Transverse colon (tissue), 4 donors: ENCODE data around the gene SLC9A1. TPM values are rescaled to one million over a fixed set of nuclear protein-coding genes. Genes with fewer than 3 reads are reported as not detected.

Experiments
- DNase-seq: peaks from one replicate; pipeline ENCODE4 v3.0.0-alpha.2; 2019
- H3K27ac ChIP-seq, 4 donors: fragments of 200-600 bp; sonication (generic); 2 replicates each; pipeline ENCODE4 v1.5.1; 2016 to 2018; ENCODE audit warnings: inconsistent platforms in 4 of 4
- H3K27me3 ChIP-seq: fragments of 200-600 bp; sonication (generic); 2 replicates; pipeline ENCODE4 v1.5.1; 2017; ENCODE audit warnings: inconsistent platforms
- H3K36me3 ChIP-seq, 4 donors: fragments of 200-600 bp; sonication (generic); 2 replicates each; pipeline ENCODE4 v1.5.1; 2017 to 2019; ENCODE audit warnings: inconsistent platforms in 4 of 4
- H3K4me1 ChIP-seq, 4 donors: fragments of 200-600 bp; sonication (generic); 2 replicates each; pipeline ENCODE4 v1.5.1; 2017 to 2020; ENCODE audit warnings: inconsistent platforms in 4 of 4
- H3K4me3 ChIP-seq, 4 donors: fragments of 200-600 bp; sonication (generic); 1 replicate in 1 of 4; 2 replicates in 3 of 4; pipeline versions ENCODE4 v1.5.1 to v1.6.1; 2017 to 2019; ENCODE audit warnings: inconsistent platforms in 4 of 4
- H3K9me3 ChIP-seq, 2 donors: fragments of 200-600 bp; sonication (generic); 2 replicates each; pipeline ENCODE4 v1.5.1; 2017 to 2019; ENCODE audit warnings: inconsistent platforms in 2 of 2
- EP300 ChIP-seq: sonication (generic); formaldehyde crosslinking; IDR thresholded peaks from one replicate; pipeline ENCODE4 v1.6.1; 2017; ENCODE audit warnings: antibody characterized with exemption, low read depth
- POLR2A ChIP-seq: fragments of 450-650 bp; IDR thresholded peaks from one replicate; pipeline ENCODE4 v1.6.1; 2016; ENCODE audit warnings: antibody characterized with exemption, mild to moderate bottlenecking, moderate library complexity
- POLR2AphosphoS5 ChIP-seq, 3 donors: sonication (generic); formaldehyde crosslinking; IDR thresholded peaks; one replicate each; pipeline ENCODE4 v1.6.1; 2016; ENCODE audit warnings: antibody characterized with exemption in 3 of 3
- WGBS, 2 donors: methylation state at CpG; one replicate each; pipeline ENCODE4 v1.1.5; 2018; ENCODE audit warnings: low coverage in 1 of 2; 5-methylcytosine and 5-hydroxymethylcytosine counted together
- in situ Hi-C, 4 donors: fragments of 200-750 bp; cut with MboI; loops; one replicate each; pipeline versions ENCODE4 v1.15.0 to v1.15.1; 2017; ENCODE audit warnings: low sequenced_read_pairs in 3 of 4, low pct_ligation_motif_present in 1 of 4, low pct_unique_long_range_greater_than_20kb in 1 of 4
- intact Hi-C: fragments of 100-400 bp; cut with DNase I; formaldehyde crosslinking; loops from one replicate; pipeline ENCODE4 v1.15.1; 2023; ENCODE audit warnings: low total_unique reads
- total RNA-seq, 4 donors: library from RNA; depleted of rRNA; stranded (reverse); fragments of >200 nt; gene quantifications; one replicate each; pipeline ENCODE4 v1.1.0, GENCODE V29; 2016
- TF ChIP-seq, protein P1 (sequence below), 5 experiments: fragments of 200-600 bp in 3 of 5; fragments of 450-650 bp in 2 of 5; sonication (generic) in 3 of 5; IDR thresholded peaks; 1 replicate in 2 of 5; 2 replicates in 3 of 5; pipeline ENCODE4 v1.5.1; 2016 to 2017; ENCODE audit warnings: antibody characterized with exemption in 5 of 5, inconsistent platforms in 3 of 5, mild to moderate bottlenecking in 2 of 5, moderate library complexity in 1 of 5

SLC9A1 gene
- total RNA-seq, 4 donors from 2014 or later = 17.9 to 140 (median 101) TPM

DNA sequence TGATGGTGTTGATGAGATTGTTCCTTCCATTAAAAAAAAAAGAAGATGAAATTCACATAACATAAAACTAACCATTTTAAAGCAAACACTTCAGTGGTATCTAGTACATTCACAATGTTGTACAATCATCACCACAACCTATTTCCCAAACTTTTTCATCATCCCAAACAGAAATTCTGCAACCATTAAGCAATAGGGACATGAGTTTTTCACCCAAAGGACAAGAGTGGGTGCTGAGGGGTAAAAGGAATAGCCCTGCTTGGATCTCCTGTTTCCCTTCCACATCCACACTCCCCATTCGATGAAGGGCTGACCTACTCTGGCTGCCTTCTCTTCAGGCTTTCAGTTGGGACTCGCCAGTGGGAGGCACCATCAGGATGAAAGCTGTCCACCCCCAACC, 59.3 kb downstream of the SLC9A1 start:
- TF ChIP-seq EP300 (no peak), POLR2AphosphoS5 (IDR thresholded peaks at IDR 0.05) (no peak), POLR2A (no peak)
- TF ChIP-seq, protein P1, sequence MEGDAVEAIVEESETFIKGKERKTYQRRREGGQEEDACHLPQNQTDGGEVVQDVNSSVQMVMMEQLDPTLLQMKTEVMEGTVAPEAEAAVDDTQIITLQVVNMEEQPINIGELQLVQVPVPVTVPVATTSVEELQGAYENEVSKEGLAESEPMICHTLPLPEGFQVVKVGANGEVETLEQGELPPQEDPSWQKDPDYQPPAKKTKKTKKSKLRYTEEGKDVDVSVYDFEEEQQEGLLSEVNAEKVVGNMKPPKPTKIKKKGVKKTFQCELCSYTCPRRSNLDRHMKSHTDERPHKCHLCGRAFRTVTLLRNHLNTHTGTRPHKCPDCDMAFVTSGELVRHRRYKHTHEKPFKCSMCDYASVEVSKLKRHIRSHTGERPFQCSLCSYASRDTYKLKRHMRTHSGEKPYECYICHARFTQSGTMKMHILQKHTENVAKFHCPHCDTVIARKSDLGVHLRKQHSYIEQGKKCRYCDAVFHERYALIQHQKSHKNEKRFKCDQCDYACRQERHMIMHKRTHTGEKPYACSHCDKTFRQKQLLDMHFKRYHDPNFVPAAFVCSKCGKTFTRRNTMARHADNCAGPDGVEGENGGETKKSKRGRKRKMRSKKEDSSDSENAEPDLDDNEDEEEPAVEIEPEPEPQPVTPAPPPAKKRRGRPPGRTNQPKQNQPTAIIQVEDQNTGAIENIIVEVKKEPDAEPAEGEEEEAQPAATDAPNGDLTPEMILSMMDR (IDR thresholded peaks at IDR 0.05) = no peak
- no peaks in the 10 kb centered on the region for H3K36me3 ChIP-seq
- intact Hi-C loops (no loop called here), in situ Hi-C loops (loop anchor here in 3 of 4 donors (5.0 to 10.0 kb wide), 3 partner anchors 48 to 101 kb away; partner anchors contain the start of gene TRNP1 (in 1 of the 3))
- whole genome bisulfite sequencing, 2 donors = 78% methylated on average over 2 of the region's 2 CpGs; no CpG with 5 or more reads in 1 of the 2 donors
- no peaks in the 10 kb centered on the region for H3K27me3 ChIP-seq
- H3K4me1 ChIP-seq = peaks cover 10 to 27% (median 18%) of the 10 kb centered on the region in 4 donors
- H3K27ac ChIP-seq = no peak overlapping the region
- no peaks in the 10 kb centered on the region for H3K9me3 ChIP-seq
- no peak for DNase-seq
- H3K4me3 ChIP-seq = no peak overlapping the region

DNA sequence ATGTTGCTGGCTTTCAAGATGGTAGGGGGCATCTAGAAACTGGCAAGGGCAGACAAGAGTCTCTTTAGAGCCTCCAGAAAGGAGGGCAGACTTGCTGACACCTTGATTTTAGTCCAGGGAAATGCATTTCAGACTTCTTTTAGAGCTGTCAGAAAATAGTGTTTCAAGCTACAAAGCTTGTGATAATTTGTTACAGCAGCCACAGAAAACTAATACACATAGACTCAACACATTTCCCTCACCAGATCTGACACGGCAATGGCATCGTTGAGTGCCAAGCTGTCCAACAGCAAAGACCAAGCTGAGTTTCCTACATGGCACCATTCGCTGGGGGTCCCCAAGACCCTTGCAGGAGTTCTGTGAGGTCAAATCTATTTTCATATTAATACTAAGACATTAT, 62.0 kb downstream of the SLC9A1 start:
- Histone ChIP-seq H3K27me3 (no peaks in the 10 kb centered on the region), H3K4me1 (peaks cover 0 to 3% (median 0%) of the 10 kb centered on the region in 4 donors), H3K9me3 (no peaks in the 10 kb centered on the region), H3K36me3 (no peaks in the 10 kb centered on the region), H3K4me3 (no peak overlapping the region), H3K27ac (no peak overlapping the region)
- TF ChIP-seq POLR2A (no peak), POLR2AphosphoS5 (IDR thresholded peaks at IDR 0.05) (no peak), EP300 (no peak)
- TF ChIP-seq, protein P1 (IDR thresholded peaks at IDR 0.05) = no peak
- intact Hi-C loops (no loop called here), in situ Hi-C loops (loop anchor here in 3 of 4 donors (5.0 to 10.0 kb wide), 3 partner anchors 46 to 98 kb away; partner anchors contain the start of gene TRNP1 (in 1 of the 3))
- 89% methylated on average over 3 of the region's 3 CpGs; no CpG with 5 or more reads in 1 of the 2 donors for WGBS, 2 donors
- no peak for DNase-seq

GRCh38 chr1:27090911-27091310, 64.0 kb downstream of the SLC9A1 start:
- no peaks in the 10 kb centered on the region for H3K4me1 ChIP-seq
- TF ChIP-seq POLR2A (no peak), POLR2AphosphoS5 (IDR thresholded peaks at IDR 0.05) (no peak), EP300 (no peak)
- TF ChIP-seq, protein P1 (IDR thresholded peaks at IDR 0.05) = no peak
- intact Hi-C loops = no loop called here
- H3K36me3 ChIP-seq = no peaks in the 10 kb centered on the region
- no peak for DNase-seq
- H3K9me3 ChIP-seq = no peaks in the 10 kb centered on the region
- no peak overlapping the region for H3K4me3 ChIP-seq
- H3K27me3 ChIP-seq = no peaks in the 10 kb centered on the region
- no peak overlapping the region for H3K27ac ChIP-seq
- WGBS, 2 donors = 85 to 87% methylated on average over 3 to 5 of the region's 5 CpGs
- in situ Hi-C loops = loop anchor here in 3 of 4 donors (5.0 to 10.0 kb wide), 3 partner anchors 44 to 96 kb away; partner anchors contain the start of gene TRNP1 (in 1 of the 3)

DNA sequence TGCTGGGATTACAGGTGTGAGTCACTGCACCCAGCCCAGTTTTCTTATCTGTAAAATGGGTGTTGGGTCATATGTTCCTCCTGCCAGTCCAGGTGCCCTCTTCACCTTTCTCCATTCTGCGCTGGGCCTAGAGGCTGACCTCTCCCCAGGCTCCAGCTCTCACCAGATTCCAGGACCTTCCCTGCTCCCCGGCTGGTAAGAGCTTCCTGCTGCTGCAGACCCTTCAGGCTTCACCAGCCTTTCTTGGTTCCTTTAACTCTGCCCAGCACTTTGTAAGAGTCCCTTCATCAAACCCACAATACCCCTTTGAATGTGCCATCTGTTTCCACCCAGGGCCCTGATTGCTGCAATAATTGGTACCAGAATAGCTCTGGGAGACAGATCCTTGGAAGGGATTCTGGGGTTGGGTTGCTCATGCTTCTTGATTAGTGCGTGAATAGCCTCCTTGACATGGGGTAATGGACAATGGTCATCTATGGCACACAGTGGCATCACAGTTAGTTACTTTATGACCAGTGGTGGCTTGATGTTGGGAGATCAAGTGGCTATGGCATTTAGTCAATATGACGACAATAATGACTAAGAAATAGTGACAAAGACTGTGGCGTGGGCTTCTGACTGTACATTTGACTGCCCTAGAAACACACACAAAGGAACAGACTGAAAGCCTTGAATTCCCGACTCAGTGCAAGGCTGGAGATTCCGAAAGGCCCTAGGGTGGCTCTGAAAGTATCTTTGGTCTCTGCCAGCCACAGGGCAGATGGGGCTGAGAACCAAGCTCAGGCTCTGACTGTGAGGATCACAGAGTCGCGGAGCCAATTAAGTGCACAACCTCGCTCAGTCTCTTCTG, 67.3 kb downstream of the SLC9A1 start:
- WGBS, 2 donors = 85 to 97% methylated on average over 6 to 10 of the region's 10 CpGs
- intact Hi-C loops (no loop called here), in situ Hi-C loops (no loop called here)
- Histone ChIP-seq H3K9me3 (no peaks in the 10 kb centered on the region), H3K36me3 (no peaks in the 10 kb centered on the region), H3K27ac (no peak overlapping the region), H3K4me1 (no peaks in the 10 kb centered on the region), H3K4me3 (no peak overlapping the region), H3K27me3 (no peaks in the 10 kb centered on the region)
- TF ChIP-seq, protein P1 (IDR thresholded peaks at IDR 0.05) = no peak
- TF ChIP-seq EP300 (no peak), POLR2A (no peak), POLR2AphosphoS5 (IDR thresholded peaks at IDR 0.05) (no peak)
- DNase-seq = no peak
